ENCODE results near the gene CARD16. TPM values are rescaled to one million over a fixed set of nuclear protein-coding genes. Genes with fewer than 3 reads are reported as not detected.
"Not testable (repeated sequence)": the region's sequence is repeated elsewhere in the genome, so short reads cannot be mapped to it uniquely, and the experiment has no call there.

Gene CARD16
- total and polyA plus RNA-seq, 9 of the 15 experiments (the other 6 are each of a cell fraction or from before 2014, with no cell fraction given), result 0.31 TPM; not detected in 8

DNA sequence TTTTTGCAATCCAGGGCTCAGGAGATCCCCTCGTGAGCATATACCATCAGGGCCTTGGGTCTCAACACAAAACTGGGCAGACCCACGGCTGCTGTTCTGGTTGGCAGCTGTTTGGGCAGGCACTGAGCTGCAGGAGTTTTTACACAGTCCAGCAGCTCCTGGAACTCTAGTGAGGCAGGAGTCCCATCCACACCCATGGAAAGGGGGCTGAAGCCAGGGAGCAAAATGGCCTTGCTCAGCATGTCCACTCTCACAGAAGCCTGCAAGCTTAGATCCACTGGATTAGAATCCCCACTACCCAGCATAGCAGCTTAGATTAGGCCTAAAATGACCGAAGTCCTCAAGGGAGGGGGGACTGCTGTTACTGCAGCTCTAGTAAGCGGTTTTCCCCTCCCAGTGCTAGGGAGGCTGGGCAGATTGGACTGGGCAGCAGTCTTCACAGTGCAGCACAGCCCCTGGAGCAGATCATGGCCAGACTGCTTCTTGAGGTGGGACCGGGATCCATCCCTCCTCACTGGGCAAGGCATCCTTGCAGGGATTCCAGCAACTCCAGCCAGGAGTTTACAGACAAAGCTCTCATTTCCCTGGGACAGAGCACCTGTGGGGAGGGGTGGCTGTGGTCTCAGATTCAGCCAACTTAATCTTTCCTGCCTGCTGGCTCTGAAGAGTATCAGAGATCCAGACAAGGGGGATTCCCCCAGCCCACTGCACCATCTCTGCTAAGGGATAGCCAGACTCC lies 36.4 kb upstream of the CARD16 start:
- no peak overlapping the region for H3K27ac ChIP-seq (ENCODE audit: extremely low read depth, low read depth, low read length)
- no peak overlapping the region for H3K4me2 ChIP-seq (ENCODE audit: insufficient read depth, low read length)
- no peaks in the 10 kb centered on the region for H3K9me3 ChIP-seq (replicated peaks; ENCODE audit: control insufficient read depth, insufficient read depth, low read depth, low read length)
- H3K79me2 ChIP-seq (ENCODE audit: control insufficient read depth, insufficient read depth, low read length), result no peaks in the 10 kb centered on the region
- no peaks in the 10 kb centered on the region for H3K27me3 ChIP-seq (ENCODE audit: control insufficient read depth in 2 of 2, insufficient read depth in 2 of 2, low read length in 2 of 2)
- no peak overlapping the region for H3K9ac ChIP-seq (ENCODE audit: insufficient read depth in 1 of 2, low read depth in 2 of 2, low read length in 2 of 2)
- H2AFZ ChIP-seq (ENCODE audit: low read depth, low read length), result no peak overlapping the region
- DNase-seq (ENCODE audit: extremely low read depth in 1 of 4, low spot score in 3 of 4) (no peak), FAIRE-seq (no peak), ATAC-seq (no peak)
- no peak for TF ChIP-seq CEBPB (tag; IDR thresholded peaks at IDR 0.05)
- no peak for TF ChIP-seq PYGO2 (tag; IDR thresholded peaks at IDR 0.05)
- no peak for TF ChIP-seq ARID2 (IDR thresholded peaks at IDR 0.05)
- BruUV-seq (replicated peaks), result no TSS peak
- H3K9me1 ChIP-seq (ENCODE audit: control insufficient read depth, insufficient read depth, low read length), result no peaks in the 10 kb centered on the region
- no peaks in the 10 kb centered on the region for H3K4me1 ChIP-seq (replicated peaks in 1 of 2; ENCODE audit: control insufficient read depth in 2 of 2, insufficient read depth in 2 of 2, low read length in 2 of 2)
- intact Hi-C loops (cut with micrococcal nuclease) (no loop called here), in situ Hi-C loops (cut with MboI) (no loop called here)
- no peaks in the 10 kb centered on the region for H3K36me3 ChIP-seq (ENCODE audit: control insufficient read depth, insufficient read depth, low read length)
- no peak overlapping the region for H3K4me3 ChIP-seq
- CTCF ChIA-PET (ENCODE audit: low intra/inter-chr PET ratio), result no interaction called here
- POLR2A ChIA-PET, result no interaction called here
- no peaks in the 10 kb centered on the region for H4K20me1 ChIP-seq (replicated peaks; ENCODE audit: control insufficient read depth, insufficient read depth, low read length)
- whole genome bisulfite sequencing (ENCODE audit: insufficient coverage, low coverage, missing lambda C conversion rate), result 0% methylated on average over 5 of the region's 5 CpGs

DNA sequence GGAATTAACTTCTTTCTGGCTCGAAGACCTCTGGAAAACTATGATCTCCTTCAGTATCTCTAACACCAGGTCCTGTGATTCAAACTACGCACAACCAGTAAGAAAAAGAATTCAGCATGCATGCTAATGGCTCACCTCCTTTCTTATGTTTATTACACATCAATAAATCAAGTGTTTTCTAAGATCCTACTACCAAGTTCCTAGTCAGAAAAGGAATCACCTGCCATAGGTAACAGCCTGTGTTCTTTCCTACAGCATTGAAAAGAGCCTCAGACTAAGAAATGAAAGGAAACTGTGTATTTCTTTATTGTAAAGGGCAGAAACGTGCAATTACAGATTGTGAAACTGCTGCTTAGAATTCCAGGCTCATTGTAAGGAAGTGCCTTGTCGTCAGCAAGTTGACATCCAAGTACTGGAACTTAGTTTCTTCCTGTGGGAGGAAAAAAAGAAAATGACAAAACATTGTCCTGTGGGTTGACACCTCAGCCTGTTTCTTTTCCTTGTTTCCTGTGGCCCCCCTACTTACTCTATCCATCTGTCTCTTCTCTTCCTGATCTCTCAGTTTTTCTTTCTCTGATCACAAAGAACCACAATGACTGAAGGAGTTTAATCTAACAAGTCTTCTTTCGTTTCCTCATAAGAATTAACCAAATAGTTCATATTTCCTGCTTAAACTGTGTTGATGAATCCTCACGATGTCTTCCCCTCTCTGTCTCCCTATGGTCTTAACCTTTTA lies 35.2 kb upstream of the CARD16 start:
- H2AFZ ChIP-seq (ENCODE audit: low read depth, low read length); H3K27me3 ChIP-seq (ENCODE audit: control insufficient read depth in 2 of 2, insufficient read depth in 2 of 2, low read length in 2 of 2); H3K27ac ChIP-seq (ENCODE audit: extremely low read depth, low read depth, low read length); H4K20me1 ChIP-seq (replicated peaks; ENCODE audit: control insufficient read depth, insufficient read depth, low read length); POLR2A ChIA-PET; H3K9me3 ChIP-seq (replicated peaks; ENCODE audit: control insufficient read depth, insufficient read depth, low read depth, low read length); H3K79me2 ChIP-seq (ENCODE audit: control insufficient read depth, insufficient read depth, low read length); H3K9me1 ChIP-seq (ENCODE audit: control insufficient read depth, insufficient read depth, low read length); H3K9ac ChIP-seq (ENCODE audit: insufficient read depth in 1 of 2, low read depth in 2 of 2, low read length in 2 of 2); BruUV-seq (replicated peaks); in situ Hi-C loops (cut with MboI); H3K4me1 ChIP-seq (replicated peaks in 1 of 2; ENCODE audit: control insufficient read depth in 2 of 2, insufficient read depth in 2 of 2, low read length in 2 of 2); H3K4me3 ChIP-seq; DNase-seq (ENCODE audit: extremely low read depth in 1 of 4, low spot score in 3 of 4); H3K4me2 ChIP-seq (ENCODE audit: insufficient read depth, low read length); CTCF ChIA-PET (ENCODE audit: low intra/inter-chr PET ratio); H3K36me3 ChIP-seq (ENCODE audit: control insufficient read depth, insufficient read depth, low read length); intact Hi-C loops (cut with micrococcal nuclease); ATAC-seq: not testable (repeated sequence)
- 0% methylated on average over 6 of the region's 6 CpGs for WGBS (ENCODE audit: insufficient coverage, low coverage, missing lambda C conversion rate)
- peak; percentile 46 for FAIRE-seq
